ENCODE results near the gene MORN3. TPM values are rescaled to one million over a fixed set of nuclear protein-coding genes. Genes with fewer than 3 reads are reported as not detected.

Gene MORN3
- total RNA-seq, 1 experiment from 2014 or later = 0.34 TPM

- intact Hi-C loops (cut with micrococcal nuclease) = no loop called here
- no TSS peak for BruUV-seq (replicated peaks)
- H3K36me3 ChIP-seq (ENCODE audit: control insufficient read depth in 1 of 2, insufficient read depth in 2 of 2, low read length in 2 of 2) = no peaks in the 10 kb centered on the region
- H3K4me3 ChIP-seq (replicated peaks in 1 of 2; ENCODE audit: low read depth in 1 of 2, low read length in 2 of 2) = no peak overlapping the region
- ChIA-PET POLR2A (no interaction called here), RAD21 (ENCODE audit: low non-redundant PET in 1 of 2, low total read pairs in 2 of 2, uncharacterized antibody in 2 of 2, unreplicated experiment in 2 of 2) (no interaction called here), CTCF (no interaction called here)
- no peaks in the 10 kb centered on the region for H3K79me2 ChIP-seq (ENCODE audit: insufficient read depth, low read length)
- TF ChIP-seq SP1 (IDR thresholded peaks at IDR 0.05; ENCODE audit: low read depth) = no peak
- TF ChIP-seq ZBTB33 (IDR thresholded peaks at IDR 0.05; ENCODE audit: extremely low read depth, insufficient replicate concordance, low read length) = no peak
- no peaks in the 10 kb centered on the region for H3K9me2 ChIP-seq (ENCODE audit: insufficient read depth)
- H3K27ac ChIP-seq (ENCODE audit: low read depth, low read length) = no peak overlapping the region
- no peak overlapping the region for H2AFZ ChIP-seq (ENCODE audit: low read depth, low read length, poor library complexity, severe bottlenecking)
- no peaks in the 10 kb centered on the region for H3K4me1 ChIP-seq (ENCODE audit: control insufficient read depth in 1 of 2, insufficient read depth in 2 of 2, low read length in 2 of 2)
- no peaks in the 10 kb centered on the region for H3K27me3 ChIP-seq (ENCODE audit: insufficient read depth, low read length)
- H3K9ac ChIP-seq (ENCODE audit: low read length) = no peak overlapping the region
- H4K20me1 ChIP-seq (ENCODE audit: insufficient read depth) = no peaks in the 10 kb centered on the region
- no peak for DNase-seq (ENCODE audit: low read depth, low spot score)
- no peak overlapping the region for H3K4me2 ChIP-seq (ENCODE audit: low read length)
- H3K9me3 ChIP-seq (ENCODE audit: control insufficient read depth in 1 of 2, insufficient read depth in 1 of 2, low read depth in 1 of 2, low read length in 2 of 2) = no peaks in the 10 kb centered on the region
- no peak for ATAC-seq
These were observed 66.7 kb downstream of the MORN3 start for GRCh38 chr12:121602766-121603165.

- CTCF ChIA-PET = no interaction called here
- H3K36me3 ChIP-seq (ENCODE audit: control insufficient read depth in 1 of 2, insufficient read depth in 2 of 2, low read length in 2 of 2) = no peaks in the 10 kb centered on the region
- H4K20me1 ChIP-seq (ENCODE audit: insufficient read depth) = no peaks in the 10 kb centered on the region
- no peaks in the 10 kb centered on the region for H3K4me1 ChIP-seq (ENCODE audit: control insufficient read depth in 1 of 2, insufficient read depth in 2 of 2, low read length in 2 of 2)
- no TSS peak for BruUV-seq (replicated peaks)
- no peak for ATAC-seq
- H3K9me3 ChIP-seq (ENCODE audit: control insufficient read depth in 1 of 2, insufficient read depth in 1 of 2, low read depth in 1 of 2, low read length in 2 of 2) = no peaks in the 10 kb centered on the region
- no peak for DNase-seq (ENCODE audit: low read depth, low spot score)
- H3K9me2 ChIP-seq (ENCODE audit: insufficient read depth) = no peaks in the 10 kb centered on the region
- POLR2A ChIA-PET = no interaction called here
- no peak overlapping the region for H3K27ac ChIP-seq (ENCODE audit: low read depth, low read length)
- H3K4me2 ChIP-seq (ENCODE audit: low read length) = no peak overlapping the region
- intact Hi-C loops (cut with micrococcal nuclease) = no loop called here
- RAD21 ChIA-PET (ENCODE audit: low non-redundant PET in 1 of 2, low total read pairs in 2 of 2, uncharacterized antibody in 2 of 2, unreplicated experiment in 2 of 2) = interaction anchor here in 1 of 2 experiments (0.7 kb wide), 1 partner anchor 12 kb away, joined by 4 read pairs; no protein-coding TSS in a partner anchor
- H3K79me2 ChIP-seq (ENCODE audit: insufficient read depth, low read length) = no peaks in the 10 kb centered on the region
- H3K9ac ChIP-seq (ENCODE audit: low read length) = no peak overlapping the region
- no peak overlapping the region for H3K4me3 ChIP-seq (replicated peaks in 1 of 2; ENCODE audit: low read depth in 1 of 2, low read length in 2 of 2)
- H2AFZ ChIP-seq (ENCODE audit: low read depth, low read length, poor library complexity, severe bottlenecking) = no peak overlapping the region
- no peaks in the 10 kb centered on the region for H3K27me3 ChIP-seq (ENCODE audit: insufficient read depth, low read length)
- TF ChIP-seq EZH2 (IDR thresholded peaks at IDR 0.05) = no peak
- no peak for TF ChIP-seq RAD21 (IDR thresholded peaks at IDR 0.05; ENCODE audit: low read depth)
- no peak for TF ChIP-seq CEBPB (IDR thresholded peaks at IDR 0.05; ENCODE audit: low read depth)
- no peak for TF ChIP-seq ZFX (IDR thresholded peaks at IDR 0.05)
- TF ChIP-seq SRF (IDR thresholded peaks at IDR 0.05; ENCODE audit: low read depth) = no peak
- no peak for TF ChIP-seq MAX (IDR thresholded peaks at IDR 0.05)
- TF ChIP-seq EZH2phosphoT487 (IDR thresholded peaks at IDR 0.05; ENCODE audit: borderline replicate concordance) = no peak
- no peak for TF ChIP-seq FOSL1 (IDR thresholded peaks at IDR 0.05; ENCODE audit: low read depth)
- no peak for TF ChIP-seq REST (IDR thresholded peaks at IDR 0.05; ENCODE audit: low read depth)
- no peak for TF ChIP-seq TCF7L2 (IDR thresholded peaks at IDR 0.05; ENCODE audit: borderline replicate concordance, extremely low read depth, insufficient read depth, insufficient read length)
- no peak for TF ChIP-seq ELF1 (IDR thresholded peaks at IDR 0.05; ENCODE audit: borderline replicate concordance, low read depth)
- TF ChIP-seq POLR2AphosphoS5 (IDR thresholded peaks at IDR 0.05; ENCODE audit: low read depth, low read length) = no peak
- TF ChIP-seq ATF3 (IDR thresholded peaks at IDR 0.05) = no peak
- TF ChIP-seq ZNF274 (IDR thresholded peaks at IDR 0.05; ENCODE audit: low read depth, low read length) = no peak
These were observed 68.6 kb downstream of the MORN3 start for GRCh38 chr12:121600702-121601336.
